Measurements from ENCODE around the gene CELF1. TPM values are rescaled to one million over a fixed set of nuclear protein-coding genes. Genes with fewer than 3 reads are reported as not detected.
A peak's percentile ranks its signal among the peaks of the same experiment; 100 is the strongest.

Gene CELF1
- total RNA-seq, 4 donors from 2014 or later = 51.2 to 138 (median 121) TPM

DNA sequence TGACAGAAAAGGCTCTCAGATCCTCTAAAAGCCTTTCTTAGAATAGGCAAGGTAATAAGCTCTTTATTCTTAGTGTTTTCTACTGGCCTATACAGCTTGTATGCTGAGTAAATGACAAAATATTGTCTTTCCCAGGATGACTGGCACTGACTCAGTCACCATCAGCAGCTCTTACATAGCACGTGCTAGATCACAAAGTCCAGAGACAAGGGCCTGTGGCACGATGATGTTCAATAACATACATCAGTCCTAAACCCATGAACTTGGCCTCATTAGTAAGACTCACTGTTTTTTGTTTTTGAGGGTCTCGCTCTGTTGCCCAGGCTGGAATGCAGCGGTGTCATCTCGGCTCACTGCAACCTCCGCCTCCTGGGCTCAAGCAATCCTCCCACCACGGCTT lies 42.7 kb downstream of the CELF1 start:
- TF ChIP-seq, protein P1, sequence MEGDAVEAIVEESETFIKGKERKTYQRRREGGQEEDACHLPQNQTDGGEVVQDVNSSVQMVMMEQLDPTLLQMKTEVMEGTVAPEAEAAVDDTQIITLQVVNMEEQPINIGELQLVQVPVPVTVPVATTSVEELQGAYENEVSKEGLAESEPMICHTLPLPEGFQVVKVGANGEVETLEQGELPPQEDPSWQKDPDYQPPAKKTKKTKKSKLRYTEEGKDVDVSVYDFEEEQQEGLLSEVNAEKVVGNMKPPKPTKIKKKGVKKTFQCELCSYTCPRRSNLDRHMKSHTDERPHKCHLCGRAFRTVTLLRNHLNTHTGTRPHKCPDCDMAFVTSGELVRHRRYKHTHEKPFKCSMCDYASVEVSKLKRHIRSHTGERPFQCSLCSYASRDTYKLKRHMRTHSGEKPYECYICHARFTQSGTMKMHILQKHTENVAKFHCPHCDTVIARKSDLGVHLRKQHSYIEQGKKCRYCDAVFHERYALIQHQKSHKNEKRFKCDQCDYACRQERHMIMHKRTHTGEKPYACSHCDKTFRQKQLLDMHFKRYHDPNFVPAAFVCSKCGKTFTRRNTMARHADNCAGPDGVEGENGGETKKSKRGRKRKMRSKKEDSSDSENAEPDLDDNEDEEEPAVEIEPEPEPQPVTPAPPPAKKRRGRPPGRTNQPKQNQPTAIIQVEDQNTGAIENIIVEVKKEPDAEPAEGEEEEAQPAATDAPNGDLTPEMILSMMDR (IDR thresholded peaks at IDR 0.05) = no peak
- no peak for TF ChIP-seq POLR2A (IDR thresholded peaks at IDR 0.05)
- Histone ChIP-seq H3K9me3 (no peaks in the 10 kb centered on the region), H3K36me3 (no peaks in the 10 kb centered on the region), H3K4me1 (peaks cover 3 to 12% of the 10 kb centered on the region in 2 donors), H3K27ac (no peak overlapping the region), H3K27me3 (no peaks in the 10 kb centered on the region), H3K4me3 (no peak overlapping the region)
- intact Hi-C loops (cut with DNase I; ENCODE audit: low total_unique reads) = no loop called here
- DNase-seq = no peak

DNA sequence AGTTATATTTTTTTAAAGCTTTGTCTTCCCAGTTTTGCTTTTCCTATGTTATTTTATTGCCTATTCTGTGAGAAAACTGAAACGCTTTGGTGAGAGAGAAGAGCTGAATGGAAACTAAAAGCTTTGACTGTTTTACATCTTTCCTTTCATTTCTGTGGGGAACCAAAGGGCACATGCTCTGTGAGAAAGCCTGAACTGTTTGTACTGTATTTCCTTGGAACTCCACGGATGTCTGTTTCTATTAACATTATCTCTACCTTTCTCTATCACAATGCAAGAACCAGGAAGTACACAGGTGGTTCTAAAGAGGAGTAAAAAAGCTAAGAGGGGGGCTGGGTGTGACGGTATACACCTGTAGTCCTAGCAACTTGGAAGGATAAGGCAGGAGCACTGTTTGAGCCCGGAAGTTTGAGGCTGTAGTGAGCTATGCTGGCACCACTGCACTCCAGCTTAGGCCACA lies 43.8 kb downstream of the CELF1 start:
- no peak for DNase-seq
- Histone ChIP-seq H3K4me1 (peaks cover 3 to 12% of the 10 kb centered on the region in 2 donors), H3K4me3 (no peak overlapping the region), H3K9me3 (no peaks in the 10 kb centered on the region), H3K27ac (peak overlapping the region; percentile 6 to 18), H3K36me3 (no peaks in the 10 kb centered on the region), H3K27me3 (no peaks in the 10 kb centered on the region)
- TF ChIP-seq, protein P1 (IDR thresholded peaks at IDR 0.05) = no peak
- TF ChIP-seq POLR2A (IDR thresholded peaks at IDR 0.05) = no peak
- intact Hi-C loops (cut with DNase I; ENCODE audit: low total_unique reads) = no loop called here

DNA sequence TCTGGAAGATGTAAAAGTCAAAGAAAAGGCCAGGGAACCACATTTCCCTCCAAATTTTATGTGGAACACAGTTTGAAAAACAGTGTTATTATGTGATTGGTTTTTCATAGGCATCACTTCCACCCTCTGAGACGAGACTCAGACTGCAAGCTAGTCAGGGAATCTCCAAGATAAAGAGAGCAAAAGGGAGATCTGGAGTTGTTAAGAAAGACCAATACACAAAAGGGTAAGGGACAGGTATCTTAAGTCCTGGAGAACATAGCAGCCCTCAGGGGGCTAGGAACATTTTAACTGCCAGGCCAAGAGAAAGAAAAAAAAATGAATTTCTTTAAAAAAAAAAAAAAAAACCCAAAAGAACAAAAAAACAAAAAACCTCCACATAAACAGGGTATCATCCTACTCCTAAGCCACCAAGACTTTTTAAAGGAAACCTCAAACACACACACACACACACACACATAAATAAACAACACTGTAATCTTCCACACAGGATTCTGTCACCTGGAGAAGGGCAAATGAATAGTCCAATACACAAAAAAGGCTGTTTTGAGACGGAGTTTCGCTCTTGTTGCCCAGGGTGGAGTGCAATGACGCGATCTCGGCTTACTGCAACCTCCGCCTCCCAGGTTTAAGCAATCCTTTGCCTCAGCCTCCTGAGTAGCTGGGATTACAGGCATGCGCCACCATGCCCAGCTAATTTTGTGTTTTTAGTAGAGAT lies 44.5 kb downstream of the CELF1 start:
- H3K4me3 ChIP-seq = no peak overlapping the region
- intact Hi-C loops (cut with DNase I; ENCODE audit: low total_unique reads) = no loop called here
- peaks cover 3 to 9% of the 10 kb centered on the region in 2 donors for H3K4me1 ChIP-seq
- DNase-seq = no peak
- no peaks in the 10 kb centered on the region for H3K9me3 ChIP-seq
- H3K27ac ChIP-seq = peak overlapping the region; percentile 12 to 70
- TF ChIP-seq, protein P1 (IDR thresholded peaks at IDR 0.05) = no peak
- TF ChIP-seq POLR2A (IDR thresholded peaks at IDR 0.05) = no peak
- H3K36me3 ChIP-seq = no peaks in the 10 kb centered on the region
- H3K27me3 ChIP-seq = no peaks in the 10 kb centered on the region

DNA sequence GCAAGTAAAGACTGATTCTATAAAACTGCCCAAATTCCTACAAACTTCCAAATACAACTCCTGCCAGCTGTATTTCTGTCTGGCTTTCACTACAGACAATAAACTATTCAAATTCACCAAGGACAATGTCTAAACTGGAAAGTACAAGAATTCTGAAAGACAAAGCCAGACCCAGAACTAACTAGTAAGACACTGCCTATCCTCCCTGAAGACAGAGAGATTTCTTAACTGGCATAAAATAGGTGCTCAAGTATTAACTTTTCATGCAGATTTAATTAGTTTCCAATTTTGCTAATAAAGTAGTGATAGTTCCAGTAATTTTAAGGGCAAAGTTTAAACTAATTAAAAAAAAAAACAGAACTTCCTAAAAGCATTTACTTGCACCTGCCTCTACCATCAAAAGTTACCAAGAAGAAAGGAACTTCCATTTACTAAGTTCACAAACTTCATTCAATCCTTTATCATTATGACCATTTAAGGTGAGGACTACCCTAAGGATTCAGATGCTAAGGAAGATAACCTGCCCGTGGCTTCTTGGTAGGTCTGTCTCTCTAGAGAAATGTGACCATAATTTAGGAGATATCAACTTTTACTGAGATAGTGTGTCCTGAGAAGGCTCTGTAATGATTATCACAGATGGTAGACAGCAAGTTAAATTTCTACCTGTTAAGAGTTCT lies 45.2 kb downstream of the CELF1 start:
- intact Hi-C loops (cut with DNase I; ENCODE audit: low total_unique reads) = no loop called here
- Histone ChIP-seq H3K36me3 (no peaks in the 10 kb centered on the region), H3K27ac (peak overlapping the region; percentile 65 to 70)

More for the DNA sequence above, 45.2 kb downstream of the CELF1 start:
- no peaks in the 10 kb centered on the region for H3K9me3 ChIP-seq
- TF ChIP-seq POLR2A (IDR thresholded peaks at IDR 0.05) = no peak
- TF ChIP-seq, protein P1 (IDR thresholded peaks at IDR 0.05) = no peak
- no peak for DNase-seq
- H3K27me3 ChIP-seq = no peaks in the 10 kb centered on the region
- H3K4me3 ChIP-seq = no peak overlapping the region
- peaks cover 3 to 5% of the 10 kb centered on the region in 2 donors for H3K4me1 ChIP-seq

Data from uterus (tissue), 4 donors.